GM23338 (cell line): Measurements from ENCODE around the gene MICAL3. TPM values are rescaled to one million over a fixed set of nuclear protein-coding genes. Genes with fewer than 3 reads are reported as not detected.

ENCODE experiments used
- ATAC-seq: fragments of 200-7000 bp; cut with Tn5 transposase; 3 replicates; pipeline ENCODE4 v1.9.1; 2020
- DNase-seq: peaks from one replicate; pipeline ENCODE4 v3.0.0-alpha.2; 2015; ENCODE audit warnings: low spot score
- H2AFZ ChIP-seq: fragments of 200-600 bp; sonication (generic); 2 replicates; pipeline ENCODE4 v1.8.0; 2016; ENCODE audit warnings: antibody characterized with exemption, mild to moderate bottlenecking, moderate library complexity
- H3F3A ChIP-seq: fragments of 200-600 bp; sonication (generic); replicated peaks from 2 replicates; pipeline ENCODE4 v1.8.0; 2017; ENCODE audit warnings: antibody characterized with exemption, mixed run types, low read depth
- H3K27ac ChIP-seq: fragments of 200-600 bp; sonication (generic); 2 replicates; pipeline ENCODE4 v1.6.1; 2016; ENCODE audit warnings: low read depth
- H3K27me3 ChIP-seq: fragments of 200-600 bp; sonication (generic); 2 replicates; pipeline ENCODE4 v1.8.0; 2016; ENCODE audit warnings: mild to moderate bottlenecking, mixed run types, moderate library complexity; ENCODE audit not compliant: insufficient read depth
- H3K36me3 ChIP-seq: fragments of 200-600 bp; sonication (generic); 2 replicates; pipeline ENCODE4 v1.8.0; 2016; ENCODE audit warnings: mild to moderate bottlenecking; ENCODE audit not compliant: insufficient read depth
- H3K4me1 ChIP-seq: fragments of 200-600 bp; sonication (generic); 2 replicates; pipeline ENCODE4 v1.8.0; 2016; ENCODE audit warnings: mild to moderate bottlenecking, moderate library complexity; ENCODE audit not compliant: insufficient read depth
- H3K4me2 ChIP-seq: fragments of 200-600 bp; sonication (generic); 2 replicates; pipeline ENCODE4 v1.7.1; 2017; ENCODE audit warnings: mixed run types
- H3K4me3 ChIP-seq: fragments of 200-600 bp; sonication (generic); 2 replicates; pipeline ENCODE4 v1.6.1; 2016; ENCODE audit warnings: mixed run types
- H3K79me2 ChIP-seq: fragments of 200-600 bp; sonication (generic); replicated peaks from 2 replicates; pipeline ENCODE4 v1.8.0; 2017; ENCODE audit warnings: mild to moderate bottlenecking; ENCODE audit not compliant: insufficient read depth
- H3K9me2 ChIP-seq: fragments of 200-600 bp; sonication (generic); 2 replicates; pipeline ENCODE4 v1.8.0; 2017; ENCODE audit not compliant: insufficient read depth
- H4K20me1 ChIP-seq: fragments of 200-600 bp; sonication (generic); replicated peaks from 2 replicates; pipeline ENCODE4 v1.8.0; 2017; ENCODE audit warnings: mild to moderate bottlenecking; ENCODE audit not compliant: insufficient read depth
- H3K27ac Mint-ChIP-seq: 2 replicates; pipeline ENCODE4 v1.8.0; 2020; ENCODE audit warnings: inconsistent platforms, mild to moderate bottlenecking, moderate library complexity, mixed read lengths
- H3K27me3 Mint-ChIP-seq: 3 replicates; pipeline ENCODE4 v1.8.0; 2022; ENCODE audit warnings: low read depth, mild to moderate bottlenecking, moderate library complexity, mixed read lengths, inconsistent platforms; ENCODE audit not compliant: insufficient read depth, poor library complexity
- H3K36me3 Mint-ChIP-seq: 3 replicates; pipeline ENCODE4 v1.8.0; 2021; ENCODE audit warnings: low read depth, mild to moderate bottlenecking, inconsistent platforms, moderate library complexity, mixed read lengths
- H3K4me1 Mint-ChIP-seq: 3 replicates; pipeline ENCODE4 v1.8.0; 2020; ENCODE audit warnings: mild to moderate bottlenecking, inconsistent platforms, mixed read lengths
- H3K4me3 Mint-ChIP-seq: 3 replicates; pipeline ENCODE4 v1.8.0; 2021; ENCODE audit warnings: moderate library complexity, mild to moderate bottlenecking, inconsistent platforms, mixed read lengths
- H3K9me3 Mint-ChIP-seq: 3 replicates; pipeline ENCODE4 v1.8.0; 2020; ENCODE audit warnings: moderate library complexity, mild to moderate bottlenecking, inconsistent platforms, mixed read lengths
- CREB1 ChIP-seq: fragments of 250-450 bp; sonication (Bioruptor Pico); IDR thresholded peaks from 2 replicates; pipeline ENCODE4 v1.5.0; 2020; ENCODE audit warnings: low read depth, mild to moderate bottlenecking, moderate library complexity
- CTCF ChIP-seq, 2 experiments: fragments of 200-600 bp in 1 of 2; sonication (generic) in 1 of 2; conservative IDR thresholded peaks; 2 replicates each; pipeline versions ENCODE4 v1.5.1 to v1.6.1; 2016 to 2017; ENCODE audit warnings: antibody characterized with exemption in 2 of 2, low read depth in 2 of 2, mild to moderate bottlenecking in 2 of 2, moderate library complexity in 1 of 2
- EZH2 ChIP-seq: fragments of 200-600 bp; sonication (generic); IDR thresholded peaks from one replicate; pipeline ENCODE4 v1.8.0; 2017; ENCODE audit warnings: antibody characterized with exemption, mild to moderate bottlenecking, low read depth; ENCODE audit not compliant: unreplicated experiment
- EZH2phosphoT487 ChIP-seq: fragments of 200-600 bp; sonication (generic); IDR thresholded peaks from one replicate; pipeline ENCODE4 v1.8.1; 2018; ENCODE audit warnings: antibody characterized with exemption; ENCODE audit not compliant: unreplicated experiment
- JUNB ChIP-seq: IDR thresholded peaks from one replicate; pipeline ENCODE4 v1.6.1; 2016; ENCODE audit warnings: antibody characterized with exemption; ENCODE audit not compliant: unreplicated experiment
- NANOG ChIP-seq: IDR thresholded peaks from 2 replicates; pipeline ENCODE4 v1.6.1; 2016; ENCODE audit warnings: antibody characterized with exemption, borderline replicate concordance
- POLR2AphosphoS5 ChIP-seq: IDR thresholded peaks from 2 replicates; pipeline ENCODE4 v1.6.1; 2016; ENCODE audit warnings: antibody characterized with exemption, low read depth
- REST ChIP-seq: IDR thresholded peaks from one replicate; pipeline ENCODE4 v1.6.1; 2018; ENCODE audit warnings: antibody characterized with exemption; ENCODE audit not compliant: unreplicated experiment
- STAT1 ChIP-seq: IDR thresholded peaks from one replicate; pipeline ENCODE4 v1.6.1; 2016; ENCODE audit warnings: antibody characterized with exemption; ENCODE audit not compliant: unreplicated experiment
- ZNF114 ChIP-seq: fragments of 250-450 bp; sonication (Bioruptor Pico); IDR thresholded peaks from 2 replicates; pipeline ENCODE4 v1.5.0; 2020; ENCODE audit warnings: mild to moderate bottlenecking, moderate library complexity
- ZNF331 ChIP-seq: fragments of 250-450 bp; sonication (Bioruptor Pico); IDR thresholded peaks from 2 replicates; pipeline ENCODE4 v1.5.0; 2020; ENCODE audit warnings: low read depth, mild to moderate bottlenecking, moderate library complexity
- polyA plus RNA-seq: library from polyadenylated mRNA; unstranded; fragments of >200 nt; fragmentation: Nextera tagmentation; extraction: Ambion mirVana; gene quantifications from 2 replicates; pipeline ENCODE4 v1.2.1, GENCODE V29; 2016
- total RNA-seq: library from RNA; depleted of rRNA; stranded (reverse); fragments of >200 nt; shearing (Covaris generic); gene quantifications from 2 replicates; pipeline ENCODE4 v1.2.3, GENCODE V29; 2014
- TF ChIP-seq, protein P1 (sequence below): fragments of 250-450 bp; sonication (Bioruptor Pico); IDR thresholded peaks from 2 replicates; pipeline ENCODE4 v1.5.0; 2020; ENCODE audit warnings: mild to moderate bottlenecking, moderate library complexity
- TF ChIP-seq, protein P2 (sequence below): IDR thresholded peaks from 2 replicates; pipeline ENCODE4 v1.6.1; 2016; ENCODE audit warnings: antibody characterized with exemption

Gene MICAL3
- total and polyA plus RNA-seq, 2 experiments from 2014 or later, result 10.1 to 33.9 TPM

DNA sequence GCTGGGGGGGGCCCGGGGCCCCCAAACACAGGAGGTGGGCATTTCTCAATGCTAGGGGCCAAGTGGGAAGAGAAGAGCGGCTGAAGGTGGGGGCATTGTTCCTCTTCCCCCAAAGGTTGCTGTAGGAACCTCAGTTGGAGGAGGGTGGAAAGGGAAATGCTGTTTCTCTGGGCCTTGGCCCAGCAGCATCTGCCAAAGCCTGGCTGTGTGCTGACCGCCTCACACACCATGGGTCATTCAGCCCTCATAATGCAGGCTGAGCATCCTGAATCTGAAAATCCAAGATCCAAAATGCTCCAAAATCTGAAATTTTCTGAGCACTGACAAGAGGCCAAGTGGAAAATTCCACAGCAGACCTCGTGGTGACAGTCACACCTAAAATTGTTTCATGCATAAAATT, 201.1 kb downstream of the MICAL3 start:
- Histone ChIP-seq H3K4me3 (no peak overlapping the region), H4K20me1 (0 out of 2 replicates have a peak, but pooled peaks cover 5% of the 10 kb centered on the region), H3K4me1 (no peaks in the 10 kb centered on the region), H3K9me2 (no peaks in the 10 kb centered on the region), H3K4me2 (no peak overlapping the region), H3K27me3 (no peaks in the 10 kb centered on the region), H3K36me3 (no peaks in the 10 kb centered on the region), H3K79me2 (no peaks in the 10 kb centered on the region), H2AFZ (no peak overlapping the region), H3F3A (no peaks in the 10 kb centered on the region), H3K27ac (no peak overlapping the region)
- no peak for ATAC-seq
- no peak overlapping the region for H3K4me3 Mint-ChIP-seq
- TF ChIP-seq, protein P1, sequence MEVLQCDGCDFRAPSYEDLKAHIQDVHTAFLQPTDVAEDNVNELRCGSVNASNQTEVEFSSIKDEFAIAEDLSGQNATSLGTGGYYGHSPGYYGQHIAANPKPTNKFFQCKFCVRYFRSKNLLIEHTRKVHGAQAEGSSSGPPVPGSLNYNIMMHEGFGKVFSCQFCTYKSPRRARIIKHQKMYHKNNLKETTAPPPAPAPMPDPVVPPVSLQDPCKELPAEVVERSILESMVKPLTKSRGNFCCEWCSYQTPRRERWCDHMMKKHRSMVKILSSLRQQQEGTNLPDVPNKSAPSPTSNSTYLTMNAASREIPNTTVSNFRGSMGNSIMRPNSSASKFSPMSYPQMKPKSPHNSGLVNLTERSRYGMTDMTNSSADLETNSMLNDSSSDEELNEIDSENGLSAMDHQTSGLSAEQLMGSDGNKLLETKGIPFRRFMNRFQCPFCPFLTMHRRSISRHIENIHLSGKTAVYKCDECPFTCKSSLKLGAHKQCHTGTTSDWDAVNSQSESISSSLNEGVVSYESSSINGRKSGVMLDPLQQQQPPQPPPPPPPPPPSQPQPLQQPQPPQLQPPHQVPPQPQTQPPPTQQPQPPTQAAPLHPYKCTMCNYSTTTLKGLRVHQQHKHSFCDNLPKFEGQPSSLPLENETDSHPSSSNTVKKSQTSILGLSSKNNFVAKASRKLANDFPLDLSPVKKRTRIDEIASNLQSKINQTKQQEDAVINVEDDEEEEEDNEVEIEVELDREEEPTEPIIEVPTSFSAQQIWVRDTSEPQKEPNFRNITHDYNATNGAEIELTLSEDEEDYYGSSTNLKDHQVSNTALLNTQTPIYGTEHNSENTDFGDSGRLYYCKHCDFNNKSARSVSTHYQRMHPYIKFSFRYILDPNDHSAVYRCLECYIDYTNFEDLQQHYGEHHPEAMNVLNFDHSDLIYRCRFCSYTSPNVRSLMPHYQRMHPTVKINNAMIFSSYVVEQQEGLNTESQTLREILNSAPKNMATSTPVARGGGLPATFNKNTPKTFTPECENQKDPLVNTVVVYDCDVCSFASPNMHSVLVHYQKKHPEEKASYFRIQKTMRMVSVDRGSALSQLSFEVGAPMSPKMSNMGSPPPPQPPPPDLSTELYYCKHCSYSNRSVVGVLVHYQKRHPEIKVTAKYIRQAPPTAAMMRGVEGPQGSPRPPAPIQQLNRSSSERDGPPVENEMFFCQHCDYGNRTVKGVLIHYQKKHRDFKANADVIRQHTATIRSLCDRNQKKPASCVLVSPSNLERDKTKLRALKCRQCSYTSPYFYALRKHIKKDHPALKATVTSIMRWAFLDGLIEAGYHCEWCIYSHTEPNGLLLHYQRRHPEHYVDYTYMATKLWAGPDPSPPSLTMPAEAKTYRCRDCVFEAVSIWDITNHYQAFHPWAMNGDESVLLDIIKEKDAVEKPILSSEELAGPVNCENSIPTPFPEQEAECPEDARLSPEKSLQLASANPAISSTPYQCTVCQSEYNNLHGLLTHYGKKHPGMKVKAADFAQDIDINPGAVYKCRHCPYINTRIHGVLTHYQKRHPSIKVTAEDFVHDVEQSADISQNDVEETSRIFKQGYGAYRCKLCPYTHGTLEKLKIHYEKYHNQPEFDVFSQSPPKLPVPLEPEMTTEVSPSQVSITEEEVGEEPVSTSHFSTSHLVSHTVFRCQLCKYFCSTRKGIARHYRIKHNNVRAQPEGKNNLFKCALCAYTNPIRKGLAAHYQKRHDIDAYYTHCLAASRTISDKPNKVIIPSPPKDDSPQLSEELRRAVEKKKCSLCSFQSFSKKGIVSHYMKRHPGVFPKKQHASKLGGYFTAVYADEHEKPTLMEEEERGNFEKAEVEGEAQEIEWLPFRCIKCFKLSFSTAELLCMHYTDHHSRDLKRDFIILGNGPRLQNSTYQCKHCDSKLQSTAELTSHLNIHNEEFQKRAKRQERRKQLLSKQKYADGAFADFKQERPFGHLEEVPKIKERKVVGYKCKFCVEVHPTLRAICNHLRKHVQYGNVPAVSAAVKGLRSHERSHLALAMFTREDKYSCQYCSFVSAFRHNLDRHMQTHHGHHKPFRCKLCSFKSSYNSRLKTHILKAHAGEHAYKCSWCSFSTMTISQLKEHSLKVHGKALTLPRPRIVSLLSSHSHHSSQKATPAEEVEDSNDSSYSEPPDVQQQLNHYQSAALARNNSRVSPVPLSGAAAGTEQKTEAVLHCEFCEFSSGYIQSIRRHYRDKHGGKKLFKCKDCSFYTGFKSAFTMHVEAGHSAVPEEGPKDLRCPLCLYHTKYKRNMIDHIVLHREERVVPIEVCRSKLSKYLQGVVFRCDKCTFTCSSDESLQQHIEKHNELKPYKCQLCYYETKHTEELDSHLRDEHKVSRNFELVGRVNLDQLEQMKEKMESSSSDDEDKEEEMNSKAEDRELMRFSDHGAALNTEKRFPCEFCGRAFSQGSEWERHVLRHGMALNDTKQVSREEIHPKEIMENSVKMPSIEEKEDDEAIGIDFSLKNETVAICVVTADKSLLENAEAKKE (CRISPR knock-in tag), result no peak
- no peak for TF ChIP-seq CTCF (conservative IDR thresholded peaks at IDR 0.05; ENCODE audit: low read depth in 2 of 2)
- no peak for TF ChIP-seq EZH2phosphoT487
- TF ChIP-seq POLR2AphosphoS5, result no peak
- no peak for TF ChIP-seq ZNF331 (CRISPR knock-in tag)
- TF ChIP-seq ZNF114 (CRISPR knock-in tag), result no peak
- no peak for TF ChIP-seq REST
- TF ChIP-seq, protein P2, sequence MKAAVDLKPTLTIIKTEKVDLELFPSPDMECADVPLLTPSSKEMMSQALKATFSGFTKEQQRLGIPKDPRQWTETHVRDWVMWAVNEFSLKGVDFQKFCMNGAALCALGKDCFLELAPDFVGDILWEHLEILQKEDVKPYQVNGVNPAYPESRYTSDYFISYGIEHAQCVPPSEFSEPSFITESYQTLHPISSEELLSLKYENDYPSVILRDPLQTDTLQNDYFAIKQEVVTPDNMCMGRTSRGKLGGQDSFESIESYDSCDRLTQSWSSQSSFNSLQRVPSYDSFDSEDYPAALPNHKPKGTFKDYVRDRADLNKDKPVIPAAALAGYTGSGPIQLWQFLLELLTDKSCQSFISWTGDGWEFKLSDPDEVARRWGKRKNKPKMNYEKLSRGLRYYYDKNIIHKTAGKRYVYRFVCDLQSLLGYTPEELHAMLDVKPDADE, result no peak
- no peak for TF ChIP-seq NANOG
- no peak for TF ChIP-seq JUNB
- no peak for TF ChIP-seq STAT1
- TF ChIP-seq EZH2, result no peak
- no peak for TF ChIP-seq CREB1
- peaks cover 8% of the 10 kb centered on the region for H3K27me3 Mint-ChIP-seq
- no peaks in the 10 kb centered on the region for H3K4me1 Mint-ChIP-seq
- no peak for DNase-seq
- no peak overlapping the region for H3K27ac Mint-ChIP-seq
- peaks cover 3% of the 10 kb centered on the region; the same call in 1 of the 3 replicates for H3K36me3 Mint-ChIP-seq
- no peaks in the 10 kb centered on the region; the same call in 2 of the 3 replicates for H3K9me3 Mint-ChIP-seq
